K562 (cell line): Measurements from ENCODE around the gene RNF150. TPM values are rescaled to one million over a fixed set of nuclear protein-coding genes. Genes with fewer than 3 reads are reported as not detected.

Experiments
- ATAC-seq: fragments of 200-7000 bp; cut with Tn5 transposase; 3 replicates; pipeline ENCODE4 v1.9.1; 2020; ENCODE audit warnings: moderate library complexity
- BruUV-seq: library from RNA; stranded (reverse); fragments of 400-500 nt; replicated peaks from 2 replicates; lab custom pipeline; 2021; lab: Mats Ljungman, UMichigan
- CTCF ChIA-PET: fragments of 300-600 bp; formaldehyde crosslinking; extraction: SDS; loops from one replicate; lab custom pipeline; 2021; ENCODE audit warnings: low intra/inter-chr PET ratio; lab: Yijun Ruan, JAX
- POLR2A ChIA-PET: fragments of 300-600, 350-650 bp; sonication (Branson Sonifier 250); formaldehyde crosslinking; extraction: SDS; loops from one replicate; lab custom pipeline; 2021; ENCODE audit warnings: antibody characterized with exemption, inconsistent platforms; lab: Yijun Ruan, JAX
- DNase-seq, 4 experiments: peaks; one replicate each; pipeline versions ENCODE4 v3.0.0 to v3.0.0-alpha.2; 2011 to 2018; ENCODE audit warnings: low spot score in 3 of 4, mixed read lengths in 3 of 4; ENCODE audit errors: extremely low read depth in 1 of 4
- FAIRE-seq: peaks from 2 replicates; lab custom pipeline; 2011; peaks lifted over from hg19 to GRCh38; lab: Jason Lieb, UNC
- H2AFZ ChIP-seq: 2 replicates; pipeline ENCODE4 v1.6.0; 2011; ENCODE audit warnings: low read depth, low read length, control low read depth, inconsistent platforms
- H3K27ac ChIP-seq: fragments of 200-600 bp; 3 replicates; pipeline ENCODE4 v1.8.0; 2011; ENCODE audit warnings: low read depth, mild to moderate bottlenecking, control low read depth, inconsistent platforms, low read length, moderate library complexity, mixed read lengths; ENCODE audit errors: extremely low read depth
- H3K27me3 ChIP-seq, 2 experiments: fragments of 300-600 bp in 1 of 2; 2 replicates in 1 of 2; 3 replicates in 1 of 2; pipeline versions ENCODE4 v1.6.0 to v1.8.0; 2011; ENCODE audit warnings: inconsistent platforms in 2 of 2, low read length in 2 of 2, mild to moderate bottlenecking in 1 of 2, mixed read lengths in 1 of 2, moderate library complexity in 1 of 2; ENCODE audit not compliant: control insufficient read depth in 2 of 2, insufficient read depth in 2 of 2
- H3K36me3 ChIP-seq: fragments of 300-600 bp; 3 replicates; pipeline ENCODE4 v1.8.0; 2011; ENCODE audit warnings: mild to moderate bottlenecking, low read length, inconsistent platforms; ENCODE audit not compliant: control insufficient read depth, insufficient read depth
- H3K4me1 ChIP-seq, 2 experiments: fragments of 200-600 bp in 1 of 2; replicated peaks in 1 of 2; 2 replicates in 1 of 2; 3 replicates in 1 of 2; pipeline versions ENCODE4 v1.5.1 to v1.8.0; 2011; ENCODE audit warnings: inconsistent platforms in 2 of 2, low read length in 2 of 2, mild to moderate bottlenecking in 1 of 2, mixed read lengths in 1 of 2, moderate library complexity in 1 of 2; ENCODE audit not compliant: control insufficient read depth in 2 of 2, insufficient read depth in 2 of 2
- H3K4me2 ChIP-seq: 2 replicates; pipeline ENCODE4 v1.6.1; 2011; ENCODE audit warnings: low read length, control low read depth, inconsistent platforms, mixed read lengths; ENCODE audit not compliant: insufficient read depth
- H3K4me3 ChIP-seq: fragments of 200-600 bp; sonication (generic), shearing (Covaris generic); 2 replicates; pipeline ENCODE4 v1.5.1; 2016; ENCODE audit warnings: control low read depth, inconsistent platforms
- H3K79me2 ChIP-seq: fragments of 200-600 bp; 3 replicates; pipeline ENCODE4 v1.8.0; 2011; ENCODE audit warnings: low read length, inconsistent platforms; ENCODE audit not compliant: control insufficient read depth, insufficient read depth
- H3K9ac ChIP-seq, 2 experiments: 2 replicates each; pipeline versions ENCODE4 v1.6.0 to v1.6.1; 2011; ENCODE audit warnings: low read depth in 2 of 2, low read length in 2 of 2, control low read depth in 1 of 2, inconsistent platforms in 1 of 2, mild to moderate bottlenecking in 1 of 2, mixed read lengths in 1 of 2; ENCODE audit not compliant: insufficient read depth in 1 of 2
- H3K9me1 ChIP-seq: one replicate; pipeline ENCODE4 v1.6.0; 2011; ENCODE audit warnings: inconsistent platforms, mild to moderate bottlenecking, low read length, moderate library complexity; ENCODE audit not compliant: control insufficient read depth, insufficient read depth
- H3K9me3 ChIP-seq: replicated peaks from 2 replicates; pipeline ENCODE4 v1.5.1; 2011; ENCODE audit warnings: low read depth, low read length, inconsistent platforms; ENCODE audit not compliant: control insufficient read depth, insufficient read depth
- H4K20me1 ChIP-seq: replicated peaks from 2 replicates; pipeline ENCODE4 v1.6.1; 2011; ENCODE audit warnings: low read length, inconsistent platforms, mixed read lengths; ENCODE audit not compliant: control insufficient read depth, insufficient read depth
- CBFB ChIP-seq: sonication (generic); formaldehyde crosslinking; IDR thresholded peaks from 2 replicates; pipeline ENCODE4 v1.4.0; 2020; ENCODE audit warnings: mild to moderate bottlenecking, missing genetic modification reagents
- CCNT2 ChIP-seq: IDR thresholded peaks from 2 replicates; pipeline ENCODE4 v1.6.1; 2011; ENCODE audit warnings: borderline replicate concordance, low read depth, mild to moderate bottlenecking, moderate library complexity, mixed read lengths, low read length; ENCODE audit not compliant: insufficient read length; ENCODE audit errors: extremely low read depth
- EGR1 ChIP-seq: fragments of 450-650 bp; conservative IDR thresholded peaks from 2 replicates; pipeline ENCODE4 v1.6.1; 2017; ENCODE audit warnings: mild to moderate bottlenecking
- KDM1A ChIP-seq, 2 experiments: fragments of 450-650 bp; IDR thresholded peaks; 2 replicates each; pipeline ENCODE4 v1.6.1; 2016; ENCODE audit warnings: mild to moderate bottlenecking in 2 of 2
- KDM2B ChIP-seq: fragments of 250-450 bp; sonication (Bioruptor Pico); IDR thresholded peaks from 2 replicates; pipeline ENCODE4 v1.8.0; 2021; ENCODE audit warnings: mild to moderate bottlenecking, moderate library complexity
- MIER1 ChIP-seq: fragments of 450-650 bp; IDR thresholded peaks from 2 replicates; pipeline ENCODE4 v1.6.1; 2016; ENCODE audit warnings: antibody characterized with exemption, mild to moderate bottlenecking, low read depth
- RBBP5 ChIP-seq: fragments of 200-600 bp; sonication (generic); IDR thresholded peaks from 2 replicates; pipeline ENCODE4 v1.6.1; 2012; ENCODE audit warnings: borderline replicate concordance, mild to moderate bottlenecking, low read length, control low read depth, inconsistent platforms; ENCODE audit not compliant: insufficient read depth, poor library complexity, severe bottlenecking
- RBM25 ChIP-seq: fragments of 200-400 bp; formaldehyde crosslinking; IDR thresholded peaks from 2 replicates; pipeline ENCODE4 v1.6.1; 2018; ENCODE audit warnings: low read length, low read depth, moderate library complexity; ENCODE audit not compliant: severe bottlenecking
- TAF1 ChIP-seq: IDR thresholded peaks from 2 replicates; pipeline ENCODE4 v1.6.1; 2011; ENCODE audit warnings: mild to moderate bottlenecking, low read length, moderate library complexity; ENCODE audit not compliant: insufficient read depth, control insufficient read depth, severe bottlenecking; ENCODE audit errors: extremely low read depth
- ZNF589 ChIP-seq: fragments of 200-800 bp; sonication (Bioruptor generic); IDR thresholded peaks from 2 replicates; pipeline ENCODE4 v1.6.1; 2016; ENCODE audit warnings: low read depth, missing genetic modification characterization, missing compliant biosample characterization
- WGBS: fragments of 100-300 bp; shearing (Covaris generic); methylation state at CpG from one replicate; pipeline ENCODE4 v1.1.6; 2016; ENCODE audit warnings: low coverage, mixed read lengths; ENCODE audit not compliant: insufficient coverage; ENCODE audit errors: missing lambda C conversion rate; 5-methylcytosine and 5-hydroxymethylcytosine counted together
- in situ Hi-C: fragments of 300-500 bp; cut with MboI; formaldehyde crosslinking; loops from 4 replicates; pipeline ENCODE4 v1.15.0; 2018; ENCODE audit warnings: inconsistent platforms, mixed read lengths
- intact Hi-C: fragments of 100-400 bp; cut with micrococcal nuclease; formaldehyde crosslinking; loops from 2 replicates; pipeline ENCODE4 v1.14.2; 2022
- polyA plus RNA-seq, 8 experiments: library from polyadenylated mRNA; depleted of rRNA in 4 of 8; stranded (reverse) in 5 of 8; unstranded in 3 of 8; fragments of >200 nt; fragmentation: Nextera tagmentation in 2 of 8; fragmentation: Illumina TruSeq in 1 of 8; extraction: Ambion mirVana in 2 of 8; extraction: Trizol in 1 of 8; gene quantifications; 2 replicates each; pipeline versions ENCODE4 v1.2.1 to v1.2.3, GENCODE V29; 2011 to 2014; ENCODE audit warnings: inconsistent platforms in 1 of 8, missing spikeins in 1 of 8
- total RNA-seq, 7 experiments: library from RNA; depleted of rRNA in 6 of 7; stranded (reverse); fragments of >200 nt in 6 of 7; fragmentation: Illumina TruSeq in 2 of 7; extraction: Trizol in 2 of 7; gene quantifications; 2 replicates each; pipeline versions ENCODE4 v1.2.1 to v1.2.3, GENCODE V29; 2011 to 2021; ENCODE audit warnings: low replicate concordance in 1 of 7
- TF ChIP-seq, protein P1 (sequence below): sonication (generic); formaldehyde crosslinking; IDR thresholded peaks from 2 replicates; pipeline ENCODE4 v1.8.0; 2023; ENCODE audit warnings: mild to moderate bottlenecking, missing genetic modification reagents
- TF ChIP-seq, protein P2 (sequence below): fragments of 450-650 bp; IDR thresholded peaks from 2 replicates; pipeline ENCODE4 v1.7.1; 2018; ENCODE audit warnings: mild to moderate bottlenecking, low read depth; ENCODE audit not compliant: partially characterized antibody

Gene RNF150
- total and polyA plus RNA-seq, 9 of the 15 experiments (the other 6 are each of a cell fraction or from before 2014, with no cell fraction given): 0.09 TPM; not detected in 8

DNA sequence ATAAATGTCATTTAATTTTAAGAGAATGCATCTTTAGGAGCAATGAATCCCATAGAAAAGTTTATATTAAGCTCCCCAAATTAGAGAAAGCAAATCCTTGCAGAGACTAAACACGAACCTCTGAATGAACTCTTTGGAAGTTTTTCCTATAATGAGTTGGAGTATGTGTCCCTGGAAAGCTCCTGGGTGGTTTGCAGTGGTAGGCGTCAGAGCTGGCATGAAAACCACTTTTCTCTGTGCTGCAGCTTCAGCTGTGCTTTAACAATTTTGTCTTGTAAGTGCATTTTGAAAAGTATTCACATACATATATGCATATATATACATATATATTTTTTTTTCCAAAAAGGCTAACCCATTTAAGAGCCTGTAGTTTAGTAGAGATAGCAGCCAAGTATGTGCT, 228.4 kb downstream of the RNF150 start (continued):
- TF ChIP-seq RBBP5: no peak
- no peak for TF ChIP-seq CBFB (CRISPR knock-in tag)
- no peak for TF ChIP-seq CCNT2
- TF ChIP-seq, protein P1, sequence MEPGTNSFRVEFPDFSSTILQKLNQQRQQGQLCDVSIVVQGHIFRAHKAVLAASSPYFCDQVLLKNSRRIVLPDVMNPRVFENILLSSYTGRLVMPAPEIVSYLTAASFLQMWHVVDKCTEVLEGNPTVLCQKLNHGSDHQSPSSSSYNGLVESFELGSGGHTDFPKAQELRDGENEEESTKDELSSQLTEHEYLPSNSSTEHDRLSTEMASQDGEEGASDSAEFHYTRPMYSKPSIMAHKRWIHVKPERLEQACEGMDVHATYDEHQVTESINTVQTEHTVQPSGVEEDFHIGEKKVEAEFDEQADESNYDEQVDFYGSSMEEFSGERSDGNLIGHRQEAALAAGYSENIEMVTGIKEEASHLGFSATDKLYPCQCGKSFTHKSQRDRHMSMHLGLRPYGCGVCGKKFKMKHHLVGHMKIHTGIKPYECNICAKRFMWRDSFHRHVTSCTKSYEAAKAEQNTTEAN: no peak
- TF ChIP-seq MIER1: no peak

GRCh38 chr4:140903522-140904475, 229.5 kb downstream of the RNF150 start:
- ChIA-PET POLR2A (interaction anchor here (0.6 to 1.8 kb wide), 2 partner anchors 13 to 1505 kb away, joined by 3 to 4 read pairs; no protein-coding TSS in a partner anchor), CTCF (no interaction called here)
- no peak for FAIRE-seq
- no peak for TF ChIP-seq RBM25
- TF ChIP-seq, protein P2, sequence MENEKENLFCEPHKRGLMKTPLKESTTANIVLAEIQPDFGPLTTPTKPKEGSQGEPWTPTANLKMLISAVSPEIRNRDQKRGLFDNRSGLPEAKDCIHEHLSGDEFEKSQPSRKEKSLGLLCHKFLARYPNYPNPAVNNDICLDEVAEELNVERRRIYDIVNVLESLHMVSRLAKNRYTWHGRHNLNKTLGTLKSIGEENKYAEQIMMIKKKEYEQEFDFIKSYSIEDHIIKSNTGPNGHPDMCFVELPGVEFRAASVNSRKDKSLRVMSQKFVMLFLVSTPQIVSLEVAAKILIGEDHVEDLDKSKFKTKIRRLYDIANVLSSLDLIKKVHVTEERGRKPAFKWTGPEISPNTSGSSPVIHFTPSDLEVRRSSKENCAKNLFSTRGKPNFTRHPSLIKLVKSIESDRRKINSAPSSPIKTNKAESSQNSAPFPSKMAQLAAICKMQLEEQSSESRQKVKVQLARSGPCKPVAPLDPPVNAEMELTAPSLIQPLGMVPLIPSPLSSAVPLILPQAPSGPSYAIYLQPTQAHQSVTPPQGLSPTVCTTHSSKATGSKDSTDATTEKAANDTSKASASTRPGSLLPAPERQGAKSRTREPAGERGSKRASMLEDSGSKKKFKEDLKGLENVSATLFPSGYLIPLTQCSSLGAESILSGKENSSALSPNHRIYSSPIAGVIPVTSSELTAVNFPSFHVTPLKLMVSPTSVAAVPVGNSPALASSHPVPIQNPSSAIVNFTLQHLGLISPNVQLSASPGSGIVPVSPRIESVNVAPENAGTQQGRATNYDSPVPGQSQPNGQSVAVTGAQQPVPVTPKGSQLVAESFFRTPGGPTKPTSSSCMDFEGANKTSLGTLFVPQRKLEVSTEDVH: no peak
- TF ChIP-seq KDM1A (IDR thresholded peaks at IDR 0.05): no peak
- TF ChIP-seq KDM2B: no peak
- TF ChIP-seq ZNF589: no peak
- no peak for TF ChIP-seq TAF1
- no peak for TF ChIP-seq EGR1

More at GRCh38 chr4:140903522-140904475, 229.5 kb downstream of the RNF150 start:
- no peaks in the 10 kb centered on the region for H4K20me1 ChIP-seq
- no peaks in the 10 kb centered on the region for H3K27me3 ChIP-seq
- H3K9me1 ChIP-seq: no peaks in the 10 kb centered on the region
- H3K4me3 ChIP-seq: no peak overlapping the region
- no peaks in the 10 kb centered on the region for H3K4me1 ChIP-seq
- DNase-seq: no peak
- BruUV-seq: no TSS peak
- no peak overlapping the region for H2AFZ ChIP-seq
- no peaks in the 10 kb centered on the region for H3K79me2 ChIP-seq
- ATAC-seq: no peak
- in situ Hi-C loops (no loop called here), intact Hi-C loops (no loop called here)
- no peak overlapping the region for H3K27ac ChIP-seq
- H3K36me3 ChIP-seq: no peaks in the 10 kb centered on the region
- H3K9ac ChIP-seq: no peak overlapping the region
- H3K9me3 ChIP-seq: no peaks in the 10 kb centered on the region
- no peak overlapping the region for H3K4me2 ChIP-seq
- 0% methylated on average over 9 of the region's 9 CpGs for WGBS
